CD8-positive, alpha-beta memory T cell (primary cell): ENCODE results near the gene TUSC7. TPM values are rescaled to one million over a fixed set of nuclear protein-coding genes. Genes with fewer than 3 reads are reported as not detected.

ENCODE experiments used
- CTCF ChIA-PET: fragments of 350-600 bp; sonication (Branson Sonifier 250); formaldehyde crosslinking; loops from one replicate; lab custom pipeline; 2021; ENCODE audit warnings: antibody characterized with exemption; lab: Charles Lee
- POLR2A ChIA-PET: fragments of 350-600 bp; sonication (Branson Sonifier 250); formaldehyde crosslinking; loops from one replicate; lab custom pipeline; 2021; ENCODE audit warnings: antibody characterized with exemption; lab: Charles Lee
- DNase-seq, 5 donors: peaks; one replicate each; pipeline versions ENCODE4 v3.0.0 to v3.0.0-alpha.2; 2020 to 2022; ENCODE audit warnings: mixed read lengths in 1 of 5
- H3K27ac ChIP-seq: one replicate; pipeline ENCODE4 v1.7.0; 2013; ENCODE audit warnings: low read depth, mild to moderate bottlenecking, low read length, moderate library complexity
- H3K27me3 ChIP-seq: 2 replicates; pipeline ENCODE4 v1.7.0; 2013; ENCODE audit warnings: low read length, mild to moderate bottlenecking; ENCODE audit not compliant: insufficient read depth, poor library complexity, severe bottlenecking
- H3K36me3 ChIP-seq: 2 replicates; pipeline ENCODE4 v1.7.0; 2013; ENCODE audit warnings: mild to moderate bottlenecking, low read length, moderate library complexity; ENCODE audit not compliant: insufficient read depth
- H3K4me1 ChIP-seq: 2 replicates; pipeline ENCODE4 v1.7.0; 2013; ENCODE audit warnings: mild to moderate bottlenecking, low read length, moderate library complexity; ENCODE audit not compliant: insufficient read depth
- H3K4me3 ChIP-seq: 2 replicates; pipeline ENCODE4 v1.7.0; 2013; ENCODE audit warnings: mild to moderate bottlenecking, low read length
- H3K9me3 ChIP-seq: 2 replicates; pipeline ENCODE4 v1.7.0; 2013; ENCODE audit warnings: mild to moderate bottlenecking, low read length
- H3K27ac Mint-ChIP-seq, 8 donors: one replicate each; pipeline ENCODE4 v1.8.0; 2020 to 2021; ENCODE audit warnings: mixed read lengths in 8 of 8, mild to moderate bottlenecking in 6 of 8, inconsistent platforms in 3 of 8, moderate library complexity in 3 of 8
- H3K27me3 Mint-ChIP-seq, 2 donors: one replicate each; pipeline ENCODE4 v1.8.0; 2020 to 2021; ENCODE audit warnings: mixed read lengths in 2 of 2, mild to moderate bottlenecking in 1 of 2, moderate library complexity in 1 of 2
- H3K36me3 Mint-ChIP-seq, 3 donors: one replicate each; pipeline ENCODE4 v1.8.0; 2020 to 2021; ENCODE audit warnings: mixed read lengths in 3 of 3, inconsistent platforms in 1 of 3, mild to moderate bottlenecking in 1 of 3
- H3K4me1 Mint-ChIP-seq, 3 donors: one replicate each; pipeline ENCODE4 v1.8.0; 2020 to 2021; ENCODE audit warnings: mixed read lengths in 3 of 3, inconsistent platforms in 1 of 3, mild to moderate bottlenecking in 1 of 3
- H3K4me3 Mint-ChIP-seq, 7 donors: one replicate each; pipeline ENCODE4 v1.8.0; 2020 to 2021; ENCODE audit warnings: mixed read lengths in 7 of 7, mild to moderate bottlenecking in 6 of 7, moderate library complexity in 4 of 7, inconsistent platforms in 2 of 7
- H3K9me3 Mint-ChIP-seq, 5 donors: one replicate each; pipeline ENCODE4 v1.8.0; 2020 to 2022; ENCODE audit warnings: mixed read lengths in 5 of 5, mild to moderate bottlenecking in 3 of 5, moderate library complexity in 2 of 5, inconsistent platforms in 1 of 5
- polyA plus RNA-seq: library from polyadenylated mRNA; unstranded; fragments of 300-500 nt; fragmentation: Illumina TruSeq; gene quantifications from one replicate; pipeline ENCODE4 v1.2.3, GENCODE V29; 2021
- total RNA-seq, 2 experiments: library from RNA; stranded (reverse); gene quantifications; one replicate each; pipeline ENCODE4 v1.2.3, GENCODE V29; 2021

The TUSC7 gene
- total RNA-seq (not detected), polyA plus RNA-seq (not detected)

GRCh38 chr3:116709479-116709878 is at the start of gene TUSC7:
Gene TUSC7, plus strand, starts transcription at chr3:116709779.
- no peak for DNase-seq
- Mint-ChIP-seq H3K27ac (no peak within 1 kb of the TSS), H3K4me1 (no peaks in the 10 kb centered on the region), H3K4me3 (no peak within 1 kb of the TSS), H3K9me3 (peaks cover 0 to 8% (median 4%) of the 10 kb centered on the region in 5 donors), H3K36me3 (no peaks in the 10 kb centered on the region), H3K27me3 (no peaks in the 10 kb centered on the region)
- POLR2A ChIA-PET: no interaction called here
- H3K4me1 ChIP-seq: no peaks in the 10 kb centered on the region
- H3K9me3 ChIP-seq: no peaks in the 10 kb centered on the region
- no peak within 1 kb of the TSS for H3K4me3 ChIP-seq
- CTCF ChIA-PET: no interaction called here
- H3K36me3 ChIP-seq: no peaks in the 10 kb centered on the region
- H3K27me3 ChIP-seq: no peaks in the 10 kb centered on the region
- H3K27ac ChIP-seq: no peak within 1 kb of the TSS

- Mint-ChIP-seq H3K27me3 (peaks cover 0 to 3% of the 10 kb centered on the region in 2 donors), H3K36me3 (no peaks in the 10 kb centered on the region), H3K4me3 (no peak overlapping the region), H3K27ac (no peak overlapping the region), H3K4me1 (no peaks in the 10 kb centered on the region), H3K9me3 (peaks cover 2 to 9% (median 3%) of the 10 kb centered on the region in 5 donors)
- ChIA-PET CTCF (no interaction called here), POLR2A (no interaction called here)
- Histone ChIP-seq H3K9me3 (no peaks in the 10 kb centered on the region), H3K27me3 (no peaks in the 10 kb centered on the region), H3K4me1 (no peaks in the 10 kb centered on the region), H3K36me3 (no peaks in the 10 kb centered on the region), H3K4me3 (no peak overlapping the region), H3K27ac (no peak overlapping the region)
- no peak for DNase-seq
These were observed 48.4 kb upstream of the TUSC7 start for GRCh38 chr3:116661196-116661595.

GRCh38 chr3:116663161-116664110 is 46.1 kb upstream of the TUSC7 start:
- Histone ChIP-seq H3K36me3 (no peaks in the 10 kb centered on the region), H3K9me3 (no peaks in the 10 kb centered on the region), H3K4me1 (no peaks in the 10 kb centered on the region), H3K27ac (no peak overlapping the region), H3K27me3 (no peaks in the 10 kb centered on the region), H3K4me3 (no peak overlapping the region)
- Mint-ChIP-seq H3K27ac (peak overlapping the region in 1 of 8 donors; percentile 75), H3K36me3 (no peaks in the 10 kb centered on the region), H3K4me3 (no peak overlapping the region), H3K4me1 (no peaks in the 10 kb centered on the region), H3K27me3 (no peaks in the 10 kb centered on the region), H3K9me3 (peaks cover 0 to 7% (median 3%) of the 10 kb centered on the region in 5 donors)
- ChIA-PET POLR2A (no interaction called here), CTCF (no interaction called here)
- no peak for DNase-seq

DNA sequence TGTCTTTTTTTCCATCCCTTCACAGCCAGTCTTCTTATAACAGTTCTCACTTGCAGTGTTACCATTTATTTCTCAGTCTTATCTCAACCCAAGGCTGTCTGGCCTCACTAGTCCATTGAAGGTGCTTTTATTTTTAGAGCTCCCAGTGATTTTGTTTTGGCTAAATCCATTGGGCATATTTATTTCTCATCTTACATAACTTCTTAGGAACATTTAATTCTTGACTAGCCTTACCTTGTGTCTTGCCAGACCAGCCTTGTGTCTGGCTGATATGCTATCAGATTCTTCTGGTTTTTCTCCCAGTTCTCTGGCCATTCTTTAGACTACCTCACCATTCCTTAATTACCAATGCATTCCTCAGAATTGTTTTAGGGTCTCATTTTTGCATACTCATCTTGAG is 42.3 kb upstream of the TUSC7 start:
- H3K27ac Mint-ChIP-seq: no peak overlapping the region
- H3K4me1 ChIP-seq: no peaks in the 10 kb centered on the region
- peaks cover 0 to 10% (median 4%) of the 10 kb centered on the region in 5 donors for H3K9me3 Mint-ChIP-seq
- ChIA-PET POLR2A (no interaction called here), CTCF (no interaction called here)
- no peaks in the 10 kb centered on the region for H3K27me3 ChIP-seq
- H3K36me3 ChIP-seq: no peaks in the 10 kb centered on the region
- no peak overlapping the region for H3K27ac ChIP-seq
- H3K36me3 Mint-ChIP-seq: no peaks in the 10 kb centered on the region
- H3K4me1 Mint-ChIP-seq: no peaks in the 10 kb centered on the region
- no peak for DNase-seq
- no peak overlapping the region for H3K4me3 Mint-ChIP-seq
- H3K27me3 Mint-ChIP-seq: no peaks in the 10 kb centered on the region
- no peak overlapping the region for H3K4me3 ChIP-seq
- H3K9me3 ChIP-seq: no peaks in the 10 kb centered on the region

DNA sequence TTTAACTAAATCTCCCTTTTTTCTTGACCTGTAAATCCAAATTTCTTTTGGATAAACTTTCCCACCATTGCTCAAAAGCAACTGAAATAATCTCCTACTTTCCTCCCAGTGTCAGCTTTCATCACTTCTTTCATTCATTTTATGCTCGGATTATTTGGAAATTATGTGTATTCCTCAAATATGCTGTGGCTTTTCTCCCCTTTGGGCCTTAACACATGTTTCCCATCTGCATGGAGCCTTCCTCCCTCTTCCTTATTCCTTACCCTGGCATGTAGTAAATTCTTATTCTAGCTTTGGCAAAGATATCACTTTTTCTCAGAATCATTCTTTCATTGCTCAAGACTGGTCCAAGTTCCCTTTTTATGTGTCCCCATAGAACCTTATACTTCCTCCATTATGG is 41.8 kb upstream of the TUSC7 start:
- Mint-ChIP-seq H3K4me1 (no peaks in the 10 kb centered on the region), H3K4me3 (no peak overlapping the region), H3K27me3 (no peaks in the 10 kb centered on the region), H3K27ac (no peak overlapping the region), H3K36me3 (no peaks in the 10 kb centered on the region), H3K9me3 (peaks cover 0 to 10% (median 4%) of the 10 kb centered on the region in 5 donors)
- Histone ChIP-seq H3K9me3 (no peaks in the 10 kb centered on the region), H3K4me1 (no peaks in the 10 kb centered on the region), H3K4me3 (no peak overlapping the region), H3K27me3 (no peaks in the 10 kb centered on the region), H3K27ac (no peak overlapping the region), H3K36me3 (no peaks in the 10 kb centered on the region)
- POLR2A ChIA-PET: no interaction called here
- DNase-seq: no peak
- CTCF ChIA-PET: no interaction called here

GRCh38 chr3:116669576-116669975 is 40.0 kb upstream of the TUSC7 start:
- no peak for DNase-seq
- Mint-ChIP-seq H3K4me1 (no peaks in the 10 kb centered on the region), H3K4me3 (no peak overlapping the region), H3K27me3 (no peaks in the 10 kb centered on the region), H3K27ac (no peak overlapping the region), H3K9me3 (peaks cover 0 to 6% (median 3%) of the 10 kb centered on the region in 5 donors), H3K36me3 (no peaks in the 10 kb centered on the region)
- Histone ChIP-seq H3K36me3 (no peaks in the 10 kb centered on the region), H3K9me3 (no peaks in the 10 kb centered on the region), H3K27me3 (no peaks in the 10 kb centered on the region), H3K27ac (no peak overlapping the region), H3K4me1 (no peaks in the 10 kb centered on the region), H3K4me3 (no peak overlapping the region)
- CTCF ChIA-PET: no interaction called here
- POLR2A ChIA-PET: no interaction called here

DNA sequence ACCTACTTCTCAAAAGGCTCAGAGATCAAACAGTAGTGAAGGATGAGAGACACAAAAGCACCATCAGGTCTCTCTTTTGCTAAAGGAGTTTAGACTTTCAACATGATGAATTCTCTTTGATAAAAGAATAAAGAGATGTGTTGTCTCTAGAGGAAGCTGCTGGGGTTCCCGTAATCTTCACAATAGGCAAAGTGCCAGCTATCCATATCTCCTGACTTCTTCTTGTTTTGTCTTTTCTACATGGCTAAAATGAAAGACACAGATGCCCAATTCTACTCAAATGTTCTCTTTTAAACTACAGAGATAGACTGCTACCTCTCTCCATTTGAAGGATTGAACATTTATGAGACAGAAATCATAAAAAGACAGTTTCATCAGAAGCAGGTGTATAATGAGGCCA is 38.4 kb upstream of the TUSC7 start:
- Mint-ChIP-seq H3K4me1 (no peaks in the 10 kb centered on the region), H3K27ac (no peak overlapping the region), H3K27me3 (no peaks in the 10 kb centered on the region), H3K36me3 (no peaks in the 10 kb centered on the region), H3K4me3 (no peak overlapping the region), H3K9me3 (peaks cover 0 to 9% (median 3%) of the 10 kb centered on the region in 5 donors)
- CTCF ChIA-PET: interaction anchor here (0.7 kb wide), 1 partner anchor 1245 kb away, joined by 4 read pairs; no protein-coding TSS in a partner anchor
- Histone ChIP-seq H3K27me3 (no peaks in the 10 kb centered on the region), H3K36me3 (no peaks in the 10 kb centered on the region), H3K4me3 (no peak overlapping the region), H3K9me3 (no peaks in the 10 kb centered on the region), H3K4me1 (no peaks in the 10 kb centered on the region), H3K27ac (no peak overlapping the region)
- POLR2A ChIA-PET: no interaction called here
- DNase-seq: no peak

DNA sequence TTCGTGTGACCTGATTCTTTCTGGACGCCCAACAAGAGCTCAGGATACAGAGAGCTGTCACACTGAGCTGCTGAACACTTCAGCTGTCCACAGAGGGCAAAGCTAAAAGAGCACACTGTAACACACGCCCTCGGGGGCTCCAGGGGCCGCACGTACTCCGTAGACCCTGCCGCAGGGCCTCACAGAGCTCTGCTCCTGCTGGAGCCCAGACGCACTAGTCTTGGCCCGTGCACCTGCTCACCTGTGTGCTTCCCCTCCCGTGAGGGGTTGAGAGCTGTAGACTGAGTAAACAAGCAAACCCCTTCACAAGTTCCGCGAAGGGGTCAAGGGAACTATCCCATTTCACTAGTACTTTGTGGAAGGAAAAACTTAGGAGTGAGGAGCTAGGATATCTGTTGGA is 30.7 kb upstream of the TUSC7 start:
- H3K4me1 Mint-ChIP-seq: no peaks in the 10 kb centered on the region
- H3K36me3 ChIP-seq: no peaks in the 10 kb centered on the region
- no peaks in the 10 kb centered on the region for H3K9me3 ChIP-seq
- CTCF ChIA-PET: no interaction called here
- POLR2A ChIA-PET: no interaction called here
- H3K4me1 ChIP-seq: no peaks in the 10 kb centered on the region
- H3K27ac ChIP-seq: no peak overlapping the region
- no peaks in the 10 kb centered on the region for H3K27me3 ChIP-seq
- H3K4me3 Mint-ChIP-seq: no peak overlapping the region
- H3K27ac Mint-ChIP-seq: no peak overlapping the region
- H3K4me3 ChIP-seq: no peak overlapping the region
- H3K9me3 Mint-ChIP-seq: peaks cover 0 to 9% (median 3%) of the 10 kb centered on the region in 5 donors
- no peaks in the 10 kb centered on the region for H3K27me3 Mint-ChIP-seq
- no peaks in the 10 kb centered on the region for H3K36me3 Mint-ChIP-seq
- DNase-seq: no peak
